NCI-H226 (cell line): Measurements from ENCODE around the gene LFNG.

Experiments
- DNase-seq: peaks from one replicate; pipeline ENCODE4 v3.0.0-alpha.2; 2015

LFNG gene

DNA sequence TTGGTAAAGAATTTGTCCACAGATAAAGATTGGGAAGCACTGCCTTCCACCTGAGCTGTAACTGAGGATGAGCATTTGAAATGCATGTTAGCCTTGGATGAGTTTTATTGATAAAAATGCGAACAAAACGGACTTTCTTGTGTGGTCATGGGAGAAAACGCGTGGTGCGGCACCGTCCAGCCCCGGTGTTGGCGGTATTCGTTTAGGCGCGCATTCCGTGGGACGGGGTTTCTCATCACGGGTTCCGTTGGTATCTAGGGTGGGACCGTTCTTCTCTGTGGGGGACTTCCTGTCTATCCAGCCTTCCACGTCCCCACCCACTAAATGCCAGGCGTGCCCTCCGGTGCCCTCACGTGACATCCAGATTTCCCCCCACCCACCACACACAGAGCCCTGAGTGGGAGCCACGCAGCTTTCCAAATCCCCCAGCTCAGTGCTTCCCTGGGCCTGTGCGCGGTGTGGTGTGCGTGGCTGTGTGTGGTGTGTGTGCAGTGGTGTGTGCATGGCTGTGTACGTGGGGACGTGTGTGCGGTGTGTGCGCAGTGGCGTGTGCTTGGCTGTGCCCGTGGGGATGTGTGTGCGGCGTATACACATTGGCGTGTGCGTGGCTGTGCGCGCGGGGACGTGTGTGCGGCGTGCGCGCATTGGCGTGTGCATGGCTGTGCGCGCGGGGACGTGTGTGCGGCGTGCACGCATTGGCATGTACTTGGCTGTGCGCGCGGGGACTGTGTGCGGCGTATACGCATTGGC lies 57.3 kb downstream of the LFNG start:
- DNase-seq: no peak
